HG03097 (cell line): ENCODE data around the gene MRPL23.

Experiments
- ATAC-seq: cut with Tn5 transposase; IDR thresholded peaks from one replicate; pipeline ENCODE4 v1.9.1; 2021; ENCODE audit not compliant: unreplicated experiment, low FRiP score

MRPL23 gene

DNA sequence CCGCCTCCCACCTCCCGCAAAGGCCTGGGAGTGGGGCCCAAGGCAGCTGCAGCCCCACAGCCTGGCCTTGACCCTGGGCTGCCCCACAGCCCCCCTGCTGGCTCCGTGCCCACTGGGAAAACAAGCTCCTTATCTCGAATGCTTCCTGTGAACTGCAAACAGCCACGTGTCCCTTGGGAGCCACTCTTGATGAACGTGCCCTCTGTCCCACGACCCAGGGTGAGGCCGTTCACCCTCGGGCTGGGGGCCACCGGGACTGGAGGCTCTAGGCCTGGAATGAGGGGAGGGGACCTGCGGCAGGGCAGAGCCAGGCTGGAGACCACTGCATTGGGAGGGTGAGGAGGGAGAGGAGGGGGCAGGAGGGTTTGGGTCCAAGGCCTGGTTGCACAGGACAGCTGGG, 41.0 kb downstream of the MRPL23 start:
- no peak for ATAC-seq

DNA sequence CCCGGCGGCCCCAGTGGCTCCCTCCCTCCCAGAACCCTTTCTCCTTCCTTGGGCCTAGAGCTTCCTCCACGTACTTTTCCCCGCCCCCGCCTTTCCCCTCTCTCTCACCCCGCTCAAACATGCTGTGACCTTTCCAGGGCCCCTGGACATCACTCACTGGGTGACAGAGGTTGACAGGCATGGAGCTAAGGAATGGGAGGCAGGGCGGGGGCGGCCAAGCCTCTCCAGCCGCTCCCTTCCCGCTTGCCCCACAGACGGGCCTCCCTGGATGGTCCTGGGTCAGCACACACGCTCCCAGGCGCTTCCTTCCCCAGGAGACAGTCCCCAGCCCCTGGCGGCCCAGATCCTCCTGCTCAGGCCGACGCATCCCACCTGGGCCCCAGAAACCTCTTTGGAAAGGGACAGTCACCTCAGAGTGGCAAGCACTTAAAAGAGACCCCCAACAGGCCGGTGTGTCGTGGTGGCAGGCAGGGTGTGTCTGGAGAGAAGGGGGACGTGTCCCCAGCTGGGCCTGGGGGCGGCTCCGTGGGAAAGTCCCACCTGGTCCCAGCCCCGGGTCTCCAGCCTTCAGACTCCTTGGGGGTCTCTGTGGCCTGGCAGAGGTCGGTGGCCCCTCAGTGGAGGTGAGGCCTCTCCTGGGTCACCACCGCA, 41.7 kb downstream of the MRPL23 start:
- no peak for ATAC-seq

DNA sequence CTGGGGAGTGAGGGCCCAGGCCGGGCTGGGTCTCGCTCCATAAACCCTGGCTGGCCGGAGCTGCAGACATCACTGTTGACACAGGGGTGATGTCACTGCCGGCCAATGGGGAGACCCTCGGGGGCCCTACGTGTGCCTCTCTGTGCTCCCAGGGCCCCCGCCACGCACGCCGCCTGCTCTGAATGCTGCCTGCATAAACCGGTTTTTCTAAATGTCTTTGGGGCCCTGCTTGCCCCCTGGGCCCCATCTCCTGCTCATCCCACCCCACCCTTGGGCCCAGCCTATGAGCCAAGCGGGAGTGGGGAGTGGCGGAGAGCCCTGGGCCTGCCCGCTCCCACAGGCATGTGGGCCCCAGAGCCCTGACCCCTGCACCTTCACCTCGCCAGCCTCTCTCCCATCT, 42.8 kb downstream of the MRPL23 start:
- ATAC-seq: no peak

DNA sequence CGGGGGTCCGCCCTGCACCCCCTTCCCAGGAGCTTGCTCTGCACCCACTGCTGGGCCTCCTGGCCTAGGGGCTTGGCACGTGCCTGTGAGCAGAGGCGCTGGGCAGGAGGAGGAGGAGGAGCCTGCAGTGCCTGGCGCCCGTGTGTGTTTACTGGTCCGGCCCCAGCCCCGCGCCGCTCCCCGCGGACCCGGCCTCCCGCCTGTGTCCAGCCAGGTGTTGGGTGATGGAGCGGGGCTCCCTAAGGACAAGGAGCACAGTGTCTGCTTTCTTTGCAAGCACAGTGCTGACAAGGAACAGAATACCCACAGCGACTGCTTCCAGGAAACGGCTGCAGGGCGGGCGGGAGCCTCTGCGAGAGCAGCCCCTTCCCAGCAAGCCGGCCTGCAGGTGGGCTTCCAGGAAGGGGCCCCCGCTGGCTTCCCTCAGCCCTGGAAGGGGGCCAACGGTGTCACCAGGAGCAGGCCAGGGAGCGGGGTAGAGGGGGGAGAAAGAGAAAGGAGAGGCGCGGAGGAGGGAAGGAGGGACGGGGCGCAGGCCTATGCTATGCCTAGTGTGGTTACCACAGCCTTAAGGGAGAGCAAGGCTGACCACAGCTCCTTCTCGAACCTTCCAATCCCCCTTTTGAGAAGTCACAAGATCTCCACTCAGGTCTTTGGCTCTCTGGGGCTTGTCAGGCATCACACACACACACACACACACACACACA, 43.9 kb downstream of the MRPL23 start:
- ATAC-seq: no peak

DNA sequence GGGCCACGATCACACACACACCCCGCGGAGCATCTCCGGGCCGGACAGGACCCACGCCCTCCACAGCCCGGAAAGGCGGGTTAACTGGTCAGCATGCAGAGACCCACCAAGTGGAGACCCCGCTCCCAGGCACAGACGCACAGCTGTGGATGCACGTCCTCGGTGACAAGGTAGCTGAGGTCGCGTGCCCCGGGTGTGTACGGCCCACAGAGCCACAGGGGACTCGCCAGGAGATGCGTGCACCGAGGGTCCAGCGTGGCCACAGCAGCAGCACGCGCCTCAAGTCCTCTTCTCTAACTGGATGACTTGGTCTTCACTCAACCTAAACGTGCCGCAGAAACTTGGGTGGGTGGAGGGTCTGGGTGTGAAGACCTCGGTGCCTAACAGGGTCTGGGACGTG, 45.0 kb downstream of the MRPL23 start:
- ATAC-seq: no peak

DNA sequence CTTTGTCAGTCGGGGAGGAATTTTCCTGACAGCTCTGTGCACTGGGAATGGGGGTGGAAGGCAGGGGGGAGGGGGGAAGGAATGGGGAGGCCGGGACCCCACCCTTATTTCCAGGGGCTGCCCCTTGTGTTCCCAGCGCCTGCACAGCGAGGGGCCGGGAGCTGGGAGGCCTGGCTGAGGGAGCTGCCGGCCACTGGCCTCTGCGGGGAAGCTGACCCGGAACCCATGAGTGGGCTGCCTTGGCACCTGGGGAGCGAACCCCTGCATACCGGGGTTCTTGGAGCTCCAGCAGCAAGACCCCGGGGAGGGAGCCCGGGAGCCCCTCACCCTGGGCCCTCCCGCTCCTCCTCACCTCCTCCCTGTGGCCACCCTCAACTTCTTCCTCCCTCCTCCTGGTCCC, 47.0 kb downstream of the MRPL23 start:
- ATAC-seq: no peak

DNA sequence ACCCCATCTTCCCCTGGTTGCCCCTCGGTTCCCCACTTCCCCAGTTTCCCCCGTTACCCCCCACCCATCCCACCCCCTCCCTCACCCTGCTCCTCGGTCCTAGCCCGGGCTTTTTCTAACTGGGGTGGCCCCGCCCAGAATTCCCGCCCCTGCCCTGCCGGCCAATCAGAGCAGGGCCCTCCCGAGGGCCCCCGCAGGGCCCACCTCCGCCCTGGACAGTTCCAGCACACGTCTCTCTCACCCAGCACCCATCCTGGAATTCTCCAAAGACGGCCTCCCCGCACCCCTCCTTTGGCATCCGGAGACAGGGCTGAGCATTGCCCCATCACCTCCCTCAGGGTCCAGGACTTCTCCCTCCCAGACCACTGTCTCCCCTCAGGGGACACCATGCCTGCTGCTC, 50.6 kb downstream of the MRPL23 start, which contains the start of gene H19:
Gene H19, minus strand, starts transcription at position 88 of the 400 bp plus-strand sequence.
- ATAC-seq: no peak

DNA sequence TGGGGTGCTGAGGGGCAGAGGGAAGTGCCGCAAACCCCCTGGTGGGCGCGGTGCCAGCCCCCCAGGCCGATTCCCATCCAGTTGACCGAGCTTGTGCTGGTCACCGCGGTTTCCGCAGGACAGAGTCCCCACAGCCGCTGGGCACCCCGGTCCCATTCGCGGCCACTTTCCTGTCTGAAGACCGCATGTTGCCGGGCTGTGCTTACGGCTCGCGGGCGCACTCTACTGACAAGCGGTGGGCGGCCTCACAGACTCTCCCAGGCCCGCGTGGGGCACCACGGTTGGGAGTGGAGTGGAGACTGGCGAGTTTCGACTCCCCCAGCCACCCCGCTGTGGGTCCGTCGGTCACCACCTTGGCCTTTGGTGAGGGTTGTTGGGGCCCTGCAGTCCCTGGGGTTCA, 51.2 kb downstream of the MRPL23 start:
- ATAC-seq: no peak

DNA sequence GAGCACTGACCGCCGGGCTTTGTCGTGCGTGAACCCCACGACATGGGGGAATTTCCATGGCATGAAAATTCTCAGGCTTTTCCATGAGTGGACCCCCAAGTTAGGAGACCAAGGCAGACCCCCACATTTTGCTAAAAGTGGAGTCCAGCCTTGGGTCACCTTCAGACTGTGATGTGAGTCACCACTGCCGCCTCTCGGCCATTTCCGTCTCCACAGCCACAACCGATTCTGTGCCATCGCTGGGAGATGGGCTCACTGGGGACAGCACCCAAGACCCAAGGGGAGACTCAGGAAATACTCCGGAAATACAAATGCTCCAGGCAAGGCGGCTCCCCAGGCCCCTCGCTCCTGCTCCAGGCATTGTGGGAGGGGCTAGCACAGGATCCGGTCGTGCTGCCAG, 51.7 kb downstream of the MRPL23 start:
- ATAC-seq: no peak

DNA sequence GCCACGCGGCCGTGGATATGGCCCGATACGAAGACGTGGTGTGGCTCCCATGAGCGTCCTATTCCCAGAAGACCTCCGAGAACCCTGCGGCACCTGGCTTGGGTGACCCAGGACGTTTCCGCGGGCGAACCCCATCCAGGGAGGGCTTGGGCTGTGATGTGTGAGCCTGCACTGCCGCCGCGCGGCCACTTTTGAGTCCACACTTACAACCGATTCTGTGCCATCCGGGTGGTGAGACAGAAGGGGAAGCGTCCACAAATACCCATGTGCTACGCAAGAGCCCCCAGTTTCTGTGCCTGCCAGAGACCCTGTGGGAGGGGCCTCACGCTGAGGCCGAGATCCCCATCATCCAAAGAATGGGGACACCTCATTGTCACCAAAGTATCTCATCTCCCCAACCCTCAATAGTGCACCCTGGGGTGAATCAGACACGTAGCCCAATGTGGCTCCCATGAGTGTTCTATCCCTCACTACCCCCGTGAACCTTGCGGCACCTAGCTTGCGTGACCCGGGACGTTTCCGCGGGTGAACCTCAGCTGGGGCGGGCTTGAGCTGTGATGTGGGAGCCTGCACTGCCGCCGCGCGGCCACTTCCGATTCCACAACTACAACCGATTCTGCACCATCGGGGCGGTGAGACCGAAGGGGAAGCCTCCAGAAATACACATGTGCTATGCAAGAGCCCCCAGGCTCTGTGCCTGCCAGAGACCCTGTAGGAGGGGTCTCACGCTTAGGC, 55.1 kb downstream of the MRPL23 start:
- no peak for ATAC-seq

DNA sequence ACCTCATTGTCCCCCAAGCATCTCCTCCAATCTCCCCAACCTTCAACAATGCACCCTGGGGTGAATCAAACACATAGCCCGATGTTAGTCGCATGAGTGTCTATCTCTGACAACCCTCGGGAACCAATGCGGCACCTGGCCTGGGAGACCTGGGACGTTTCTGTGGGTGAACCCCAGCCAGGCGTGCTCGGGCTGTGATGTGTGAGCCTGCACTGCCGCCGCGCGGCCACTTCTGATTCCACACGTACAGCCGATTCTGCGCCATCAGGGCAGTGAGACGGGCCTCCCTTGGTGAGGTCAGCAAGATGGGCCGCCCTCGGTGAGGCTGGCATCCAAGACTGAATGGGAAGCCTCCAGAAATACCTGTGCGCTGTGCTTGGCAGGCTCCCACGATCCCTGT, 55.7 kb downstream of the MRPL23 start:
- no peak for ATAC-seq

DNA sequence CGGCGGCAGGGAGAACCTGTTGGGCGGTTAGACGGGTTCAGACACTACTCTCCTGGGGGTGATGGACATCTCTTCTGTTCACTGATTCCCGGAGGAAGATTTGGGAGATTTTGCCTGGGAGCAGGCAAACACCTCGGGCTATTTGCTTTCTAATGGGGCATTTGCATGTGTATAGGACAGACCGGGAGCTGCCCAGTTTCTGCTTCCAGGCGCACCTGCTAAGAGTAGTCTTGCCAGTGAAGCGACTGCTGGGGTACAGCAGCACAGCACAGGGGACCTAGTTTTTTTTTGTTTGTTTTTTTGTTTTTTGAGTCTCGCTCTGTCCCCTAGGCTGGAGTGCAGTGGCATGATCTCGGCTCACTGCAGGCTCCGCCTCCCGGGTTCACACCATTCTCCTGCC, 57.3 kb downstream of the MRPL23 start:
- no peak for ATAC-seq
